NAMALWA (cell line): ENCODE measurements around the gene MICA.
"Not testable (repeated sequence)": the region's sequence is repeated elsewhere in the genome, so short reads cannot be mapped to it uniquely, and the experiment has no call there.

ENCODE experiments used
- DNase-seq: peaks from one replicate; pipeline ENCODE4 v3.0.0-alpha.2; 2015; ENCODE audit warnings: low spot score

The MICA gene

DNA sequence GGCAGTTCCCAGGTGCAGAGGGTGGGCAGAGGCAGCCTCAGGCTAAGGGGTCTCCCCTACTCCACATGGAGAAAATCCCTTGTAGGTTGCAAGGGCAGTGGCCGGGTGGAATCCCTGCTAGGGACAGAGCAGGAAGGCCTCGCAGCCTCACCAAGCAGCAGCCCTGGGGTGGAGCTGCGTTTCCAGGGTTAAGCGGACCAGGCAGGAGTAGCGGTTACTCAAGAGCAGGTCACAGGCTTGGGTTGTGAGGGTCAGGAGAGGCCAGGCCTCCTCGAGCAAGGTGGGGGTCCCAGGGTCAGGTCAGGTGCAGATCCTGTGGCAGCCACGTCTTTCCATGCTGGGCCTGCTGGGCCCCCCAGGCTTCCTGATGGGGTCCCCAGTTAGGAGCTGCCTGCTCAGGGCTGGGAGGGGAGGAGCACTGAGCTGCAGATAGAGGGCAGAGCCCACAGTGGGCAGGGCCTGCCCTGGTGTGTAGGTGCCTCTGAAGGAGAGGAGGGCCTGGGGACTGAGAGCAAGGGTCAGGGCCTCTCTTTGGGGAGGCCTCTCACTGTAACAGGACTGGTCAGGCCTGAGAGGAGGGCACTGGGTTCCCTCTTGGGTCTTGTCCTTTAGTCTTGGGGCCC lies 10.9 kb downstream of the MICA start:
- not testable (repeated sequence) for DNase-seq

DNA sequence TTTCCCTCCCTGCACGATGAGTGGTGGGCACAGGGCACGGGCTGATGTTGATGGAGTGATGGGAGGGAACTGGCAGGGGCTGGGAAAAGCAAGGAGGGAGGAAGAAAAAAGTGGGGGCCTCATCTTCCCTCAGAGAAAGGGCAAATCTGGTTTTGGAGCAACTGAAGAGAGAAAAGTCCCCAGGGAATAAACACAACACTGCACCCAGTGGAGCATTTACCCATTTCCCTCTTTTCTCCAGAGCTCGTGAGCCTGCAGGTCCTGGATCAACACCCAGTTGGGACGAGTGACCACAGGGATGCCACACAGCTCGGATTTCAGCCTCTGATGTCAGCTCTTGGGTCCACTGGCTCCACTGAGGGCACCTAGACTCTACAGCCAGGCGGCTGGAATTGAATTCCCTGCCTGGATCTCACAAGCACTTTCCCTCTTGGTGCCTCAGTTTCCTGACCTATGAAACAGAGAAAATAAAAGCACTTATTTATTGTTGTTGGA lies 11.4 kb downstream of the MICA start:
- DNase-seq: no peak

DNA sequence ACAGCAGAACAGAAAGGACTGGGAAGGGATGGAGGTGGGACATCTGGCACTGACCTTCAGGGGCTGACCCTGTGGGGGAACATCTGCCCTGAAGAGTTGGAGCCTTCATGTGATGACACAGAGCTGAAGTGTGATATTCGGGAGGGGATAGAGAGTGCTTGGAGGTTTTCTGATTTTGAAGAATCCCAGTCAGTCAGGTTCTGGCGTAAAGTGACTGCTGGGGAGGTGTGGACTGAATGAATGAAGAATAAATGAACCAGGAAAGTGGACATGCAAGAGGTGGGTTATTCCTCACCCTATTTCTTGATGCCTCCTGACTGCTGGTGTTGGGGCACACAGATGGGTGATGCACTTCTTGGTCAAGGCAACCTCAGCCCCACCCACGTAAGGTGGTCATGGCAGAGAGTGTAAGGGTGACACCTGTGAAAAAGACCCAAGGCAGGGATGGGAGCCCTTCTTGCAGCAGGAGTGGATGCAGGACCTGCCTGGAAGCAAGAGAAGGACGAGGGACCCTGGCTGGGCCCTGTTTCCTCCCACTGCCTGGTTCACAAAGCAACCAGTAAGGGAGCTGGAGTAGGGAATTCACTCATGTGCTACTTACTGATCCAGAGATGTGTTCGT lies 13.1 kb downstream of the MICA start:
- DNase-seq: no peak

DNA sequence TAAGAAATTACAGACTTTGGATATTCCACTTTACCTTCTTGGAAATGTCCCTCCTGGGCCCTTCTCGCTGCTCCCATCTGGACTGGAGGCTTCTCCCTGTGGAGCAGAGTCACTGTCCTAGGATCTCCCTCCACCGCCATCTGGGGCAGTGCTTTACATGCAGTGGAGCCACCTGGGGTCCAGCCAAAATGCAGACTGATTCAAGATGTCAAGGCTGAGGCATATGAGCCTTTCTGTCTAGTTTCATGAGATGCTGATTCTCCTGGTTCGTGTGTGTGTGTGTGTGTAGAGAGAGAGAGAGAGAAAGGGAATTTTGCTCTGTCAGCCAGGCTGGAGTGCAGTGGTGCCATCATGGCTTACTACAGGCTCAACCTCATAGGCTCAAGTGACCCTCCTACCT lies 14.9 kb downstream of the MICA start:
- DNase-seq: no peak

DNA sequence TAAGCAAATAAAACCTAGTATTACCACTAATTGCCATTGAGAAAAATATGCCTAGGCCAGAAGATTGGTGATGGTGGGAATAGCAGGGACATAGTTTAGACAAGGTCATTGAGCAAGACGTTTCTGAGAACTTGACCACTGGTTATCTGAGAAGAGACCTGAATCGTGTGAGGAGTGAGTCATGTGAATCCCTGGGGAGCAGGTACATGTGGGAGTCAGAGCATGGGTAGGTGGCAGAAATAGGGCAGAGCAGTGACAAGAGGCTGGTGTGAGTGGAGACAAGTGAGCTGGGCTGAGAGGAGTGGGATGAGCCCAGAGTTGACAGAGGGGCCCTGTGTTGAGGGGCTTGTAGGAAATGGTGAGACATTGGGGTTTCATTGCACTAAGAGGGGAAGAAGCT lies 16.4 kb downstream of the MICA start:
- no peak for DNase-seq

DNA sequence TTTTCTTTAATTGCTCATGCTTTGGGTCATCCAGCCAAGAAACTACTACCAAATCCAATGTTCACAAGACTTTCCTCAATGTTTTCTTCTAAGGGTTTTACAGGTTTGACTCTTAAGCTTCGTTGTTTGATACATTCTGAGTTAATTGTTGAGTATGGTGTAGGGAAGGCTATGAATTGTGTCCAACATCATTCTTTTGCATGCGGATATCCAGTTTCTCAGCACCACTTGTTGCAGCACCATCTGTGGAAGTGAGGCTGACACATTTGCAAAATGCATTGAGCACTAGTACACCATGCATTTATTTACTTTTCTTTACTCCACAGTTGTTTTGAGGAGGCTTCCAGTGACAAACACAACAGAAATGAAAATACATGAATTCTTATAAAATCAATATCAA lies 17.2 kb downstream of the MICA start:
- DNase-seq: no peak

DNA sequence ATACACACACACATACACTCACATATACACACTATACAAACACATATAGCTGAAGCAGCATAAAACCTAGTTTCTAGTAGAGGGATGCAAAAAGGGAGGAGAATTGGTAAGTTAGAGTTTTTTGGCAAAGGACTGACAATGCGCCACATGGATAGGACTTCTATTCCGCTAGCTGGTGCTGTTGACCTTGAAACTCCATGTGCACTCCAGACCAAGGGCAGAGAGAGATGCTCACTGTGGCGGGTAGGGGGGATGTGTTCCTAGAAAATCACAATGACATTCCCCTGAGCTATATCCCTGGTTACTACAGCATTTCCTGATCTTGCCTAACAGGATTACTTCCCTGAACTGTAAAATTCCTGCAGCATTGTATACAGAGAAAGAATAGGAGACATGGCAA lies 19.2 kb downstream of the MICA start:
- DNase-seq: no peak

DNA sequence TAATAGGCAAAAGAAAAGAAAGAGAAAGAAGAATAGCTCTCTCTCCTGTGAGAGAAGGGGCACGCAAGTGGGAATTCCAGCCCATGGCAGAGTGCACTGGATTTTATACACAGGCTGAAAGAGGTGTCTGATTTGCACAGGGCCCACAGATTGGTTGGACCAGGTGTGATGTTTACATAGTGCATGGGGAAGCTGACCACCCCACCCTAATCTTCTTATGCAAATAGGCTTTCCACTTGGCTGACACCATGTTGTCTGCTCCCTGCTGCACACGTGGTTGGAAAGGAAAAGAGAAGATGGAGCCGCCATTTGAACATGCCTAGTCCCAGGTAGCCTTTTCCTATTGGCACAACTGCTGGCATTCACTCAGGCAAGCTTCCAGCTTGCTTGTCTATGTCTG lies 20.2 kb downstream of the MICA start:
- peak; percentile 62 for DNase-seq

DNA sequence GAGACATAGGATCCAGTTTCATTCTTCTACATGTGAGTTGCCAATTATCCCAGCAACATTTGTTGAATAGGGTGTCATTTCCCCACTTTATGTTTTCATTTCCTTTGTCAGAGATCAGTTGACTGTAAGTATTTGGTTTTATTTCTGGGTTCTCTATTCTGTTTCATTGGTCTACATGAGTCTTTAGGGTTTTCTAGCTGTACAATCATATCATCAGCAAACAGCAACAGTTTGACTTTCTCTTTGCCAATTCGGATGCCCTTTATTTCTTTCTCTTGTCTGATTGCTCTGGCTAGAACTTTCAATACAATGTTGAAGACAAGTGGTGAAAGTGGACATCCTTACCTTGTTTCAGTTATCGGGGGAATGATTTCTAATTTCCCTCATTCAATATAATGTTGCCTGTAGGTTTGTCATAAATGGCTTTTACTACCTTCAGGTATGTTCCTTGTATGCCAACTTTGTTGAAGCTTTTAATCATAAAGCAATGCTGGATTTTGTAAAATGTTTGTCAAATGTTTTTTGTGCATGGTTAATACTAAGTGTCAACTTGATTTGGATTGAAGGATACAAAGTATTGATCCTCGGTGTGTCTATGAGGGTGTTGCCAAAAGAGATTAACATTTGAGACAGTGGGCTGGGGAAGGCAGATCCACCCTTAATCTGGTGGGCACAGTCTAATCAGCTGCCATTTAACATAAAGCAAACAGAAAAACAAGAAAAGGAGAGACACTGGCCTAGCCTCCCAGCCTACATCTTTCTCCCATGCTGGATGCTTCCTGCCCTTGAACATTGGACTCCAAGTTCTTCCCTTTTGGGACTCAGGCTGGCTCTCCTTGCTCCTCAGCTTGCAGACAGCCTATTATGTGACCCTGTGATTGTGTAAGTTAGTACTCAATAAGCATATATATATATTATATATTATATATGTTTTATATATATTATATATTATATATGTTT lies 23.3 kb downstream of the MICA start:
- no peak for DNase-seq

DNA sequence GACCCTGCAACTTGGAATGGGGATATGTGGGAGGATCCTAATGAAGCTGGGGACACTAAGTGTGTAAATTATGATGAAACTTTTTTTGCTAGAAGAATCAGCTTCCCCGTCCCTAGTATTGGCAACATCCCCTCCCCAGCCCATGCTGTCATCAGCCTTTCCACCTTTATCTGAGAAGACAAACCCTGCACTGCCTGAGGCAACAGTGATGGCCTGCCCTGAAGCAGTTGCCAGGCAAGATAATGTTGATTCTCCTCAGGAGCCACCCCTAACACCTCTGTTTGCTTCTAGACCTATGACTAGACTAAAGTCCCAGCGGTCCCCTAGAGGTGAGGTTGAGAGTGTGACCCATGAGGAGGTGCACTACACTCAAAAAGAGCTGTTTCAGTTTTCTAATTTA lies 27.1 kb downstream of the MICA start:
- DNase-seq: no peak

DNA sequence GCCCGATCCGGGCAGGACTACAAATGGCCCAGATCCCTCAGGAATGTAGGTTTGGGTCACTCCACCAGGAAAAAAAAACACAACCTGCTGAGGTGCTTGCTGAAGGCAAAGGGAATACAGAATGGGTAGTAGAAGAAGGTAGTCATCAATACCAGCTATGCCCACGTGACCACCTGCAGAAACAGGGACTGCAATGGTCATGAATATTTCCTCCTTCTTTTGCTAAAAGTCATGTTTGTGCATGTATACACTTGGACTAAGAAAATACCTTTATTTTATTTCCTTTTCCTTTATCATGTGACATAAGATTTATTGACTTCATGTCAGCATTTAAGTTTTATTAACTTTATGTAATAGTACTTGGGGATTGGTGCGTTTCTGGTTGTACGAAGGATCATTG lies 31.7 kb downstream of the MICA start:
- DNase-seq: not testable (repeated sequence)

DNA sequence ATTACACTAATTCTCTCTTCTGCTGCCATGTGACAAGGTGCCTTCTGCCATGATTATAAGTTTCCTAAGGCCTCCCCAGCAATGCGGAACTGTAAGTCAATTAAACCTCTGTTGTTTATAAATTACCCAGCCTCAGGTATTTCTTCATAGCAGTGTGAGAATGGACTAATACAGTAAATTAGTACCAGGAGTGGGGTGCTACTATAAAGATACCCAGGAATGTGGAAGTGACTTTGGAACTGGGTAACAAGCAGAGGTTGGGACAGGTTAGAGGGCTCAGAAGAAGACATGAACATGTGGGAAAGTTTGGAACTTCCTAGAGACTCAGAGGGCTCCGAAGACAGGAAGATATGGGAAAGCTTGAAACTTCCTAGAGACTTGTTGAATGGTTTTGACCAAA lies 34.8 kb downstream of the MICA start:
- no peak for DNase-seq

DNA sequence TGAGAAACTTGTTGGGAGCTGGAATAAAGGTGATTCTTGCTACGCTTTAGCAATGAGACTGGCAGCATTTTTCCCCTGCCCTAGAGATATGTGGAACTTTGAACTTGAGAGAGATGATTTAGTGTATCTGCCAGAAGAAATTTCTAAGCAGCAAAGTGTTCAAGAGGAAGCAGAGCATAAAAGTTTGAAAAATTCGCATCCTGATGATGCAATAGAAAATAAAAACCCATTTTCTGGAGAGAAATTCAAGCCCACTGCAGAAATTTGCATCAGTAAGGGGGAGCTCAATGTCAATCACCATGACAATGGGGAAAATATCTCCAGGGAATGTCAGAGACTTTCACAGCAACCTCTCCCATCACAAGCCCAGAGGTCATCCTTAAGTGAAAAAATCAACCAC lies 35.3 kb downstream of the MICA start:
- DNase-seq: no peak

DNA sequence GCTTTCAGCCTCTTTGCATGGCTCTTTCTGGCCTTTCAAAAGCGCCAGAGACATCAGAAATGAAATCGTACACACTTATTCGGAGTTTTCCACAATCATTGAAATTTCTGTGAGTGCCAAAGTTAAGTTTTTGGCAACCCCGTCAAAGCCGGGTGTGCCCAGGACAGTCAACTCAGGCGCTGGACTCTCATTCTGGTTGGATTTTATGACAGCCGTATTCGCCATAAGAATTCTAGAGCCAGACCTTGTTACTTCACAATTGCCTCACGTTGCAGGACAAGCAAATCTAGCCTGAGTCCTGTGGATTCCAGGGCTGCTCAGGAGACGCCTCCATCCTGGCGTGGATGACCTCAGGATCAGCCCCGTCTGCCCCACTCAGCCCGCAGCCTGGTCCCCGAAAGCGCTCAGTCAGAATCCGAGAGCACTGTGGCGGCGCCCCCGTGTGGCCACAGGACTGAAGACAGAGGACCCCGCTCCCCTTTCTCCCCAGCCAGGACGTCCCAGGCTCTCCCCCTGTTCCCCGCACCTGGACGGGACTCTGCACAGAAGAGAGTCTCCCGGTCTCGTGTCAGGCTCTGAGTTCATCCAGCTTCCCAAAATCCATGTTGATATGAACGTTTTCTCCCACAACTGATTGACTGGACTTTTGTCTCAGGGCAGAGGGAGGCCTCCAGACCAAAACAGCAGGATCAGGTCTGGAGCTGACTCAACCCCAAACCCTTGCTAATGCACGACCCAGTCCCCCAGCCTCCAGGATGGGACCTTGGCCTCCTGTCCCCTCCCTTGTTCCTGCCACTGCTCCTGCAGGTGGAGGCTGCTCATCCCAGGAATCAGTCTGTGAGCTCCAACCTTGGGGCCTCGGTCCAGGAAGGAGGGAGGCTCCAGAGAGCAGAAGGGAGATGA lies 38.2 kb downstream of the MICA start:
- DNase-seq: peak; percentile 78

DNA sequence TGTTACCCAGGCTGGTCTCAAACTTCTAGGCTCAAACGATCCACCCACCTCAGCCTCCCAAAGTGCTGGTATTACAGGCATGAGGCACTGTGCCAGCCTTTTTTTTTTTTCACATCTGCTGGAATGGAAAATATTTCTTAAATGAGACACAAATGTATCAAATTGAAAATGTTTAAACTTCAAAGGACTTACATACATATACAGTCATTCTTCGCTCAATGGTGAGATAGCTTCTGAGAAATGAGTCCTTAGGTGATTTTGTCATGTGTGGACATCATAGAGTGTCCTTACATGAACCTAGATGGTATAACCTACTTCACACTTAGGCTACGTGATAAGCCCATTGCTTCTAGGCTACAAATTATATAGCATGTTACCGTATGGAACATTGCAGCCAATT lies 43.1 kb downstream of the MICA start:
- DNase-seq: no peak

DNA sequence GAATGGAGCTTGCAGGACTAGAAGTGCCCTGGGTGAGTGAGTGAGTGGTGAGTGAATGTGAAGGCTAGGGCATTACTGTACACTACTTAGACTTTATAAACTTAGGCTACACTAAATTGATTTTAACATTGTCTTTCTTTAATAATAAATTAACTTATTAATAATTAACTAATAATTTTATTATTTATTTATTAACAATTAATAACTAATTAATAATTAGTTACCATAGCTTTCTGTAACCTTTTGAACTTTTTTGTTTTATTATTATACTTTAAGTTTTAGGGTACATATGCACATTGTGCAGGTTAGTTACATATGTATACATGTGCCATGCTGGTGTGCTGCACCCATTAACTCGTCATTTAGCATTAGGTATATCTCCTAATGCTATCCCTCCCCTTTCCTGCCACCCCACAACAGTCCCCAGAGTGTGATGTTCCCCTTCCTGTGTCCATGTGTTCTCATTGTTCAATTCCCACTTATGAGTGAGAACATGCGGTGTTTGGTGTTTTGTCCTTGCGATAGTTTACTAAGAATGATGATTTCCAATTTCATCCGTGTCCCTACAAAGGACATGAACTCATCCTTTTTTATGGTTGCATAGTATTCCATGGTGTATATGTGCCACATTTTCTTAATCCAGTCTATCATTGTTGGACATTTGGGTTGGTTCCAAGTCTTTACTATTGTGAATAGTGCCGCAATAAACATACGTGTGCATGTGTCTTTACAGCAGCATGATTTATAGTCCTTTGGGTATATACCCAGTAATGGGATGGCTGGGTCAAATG lies 43.8 kb downstream of the MICA start:
- not testable (repeated sequence) for DNase-seq

DNA sequence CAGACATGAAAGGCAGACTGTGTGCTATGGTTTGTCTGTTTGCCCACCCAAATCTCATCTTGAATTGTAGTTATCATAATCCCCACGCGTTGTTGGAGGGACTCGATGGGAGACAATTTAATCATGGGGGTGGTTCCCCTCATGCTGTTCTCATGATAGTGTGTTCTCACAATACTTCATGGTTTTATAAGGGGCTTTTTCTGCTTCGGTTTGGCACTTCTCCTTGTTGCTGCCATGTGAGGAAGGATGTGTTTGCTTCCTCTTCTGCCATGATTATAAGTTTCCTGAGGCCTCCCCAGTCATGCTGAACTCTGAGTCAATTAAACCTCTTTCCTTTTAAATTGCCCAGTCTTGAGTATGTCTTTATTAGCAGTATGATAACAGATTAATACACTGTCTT lies 47.4 kb downstream of the MICA start:
- no peak for DNase-seq

DNA sequence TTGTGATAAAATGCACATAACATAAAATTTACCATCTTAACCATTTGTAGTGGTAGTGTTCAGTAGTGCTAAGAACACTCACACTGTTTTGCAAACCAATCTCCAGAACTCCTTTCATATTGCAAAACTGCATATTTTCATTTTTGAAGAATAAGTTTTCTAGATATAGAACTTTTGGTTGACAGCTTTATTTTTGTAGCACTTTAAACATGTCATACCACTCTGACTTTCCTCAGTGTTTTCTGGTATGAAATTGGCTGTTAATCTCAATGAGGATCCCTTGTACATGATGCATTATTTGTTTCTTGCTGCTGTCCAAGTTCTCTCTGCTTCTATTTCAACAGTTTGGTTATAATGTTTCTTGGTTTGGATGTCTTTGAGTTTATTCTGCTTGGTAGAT lies 49.5 kb downstream of the MICA start:
- DNase-seq: no peak

DNA sequence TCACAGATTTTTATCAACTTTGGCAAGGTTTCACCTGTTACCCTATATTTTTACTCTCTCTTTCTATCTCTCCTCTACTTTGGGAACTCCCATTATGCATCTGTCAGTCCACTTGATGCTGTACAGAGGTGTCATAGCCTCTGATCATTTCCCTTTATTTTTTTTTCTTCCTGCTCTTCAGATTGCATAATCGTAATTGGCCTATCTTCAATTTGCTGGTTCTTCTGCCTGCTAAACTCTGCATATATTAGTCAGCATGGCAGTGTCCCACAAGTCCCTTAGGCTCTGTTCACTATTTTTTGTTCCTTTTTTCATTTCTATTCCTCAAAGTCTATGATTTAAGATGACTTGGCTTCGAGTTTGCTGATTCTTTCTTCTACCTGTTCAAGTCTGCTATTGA lies 49.9 kb downstream of the MICA start:
- no peak for DNase-seq

DNA sequence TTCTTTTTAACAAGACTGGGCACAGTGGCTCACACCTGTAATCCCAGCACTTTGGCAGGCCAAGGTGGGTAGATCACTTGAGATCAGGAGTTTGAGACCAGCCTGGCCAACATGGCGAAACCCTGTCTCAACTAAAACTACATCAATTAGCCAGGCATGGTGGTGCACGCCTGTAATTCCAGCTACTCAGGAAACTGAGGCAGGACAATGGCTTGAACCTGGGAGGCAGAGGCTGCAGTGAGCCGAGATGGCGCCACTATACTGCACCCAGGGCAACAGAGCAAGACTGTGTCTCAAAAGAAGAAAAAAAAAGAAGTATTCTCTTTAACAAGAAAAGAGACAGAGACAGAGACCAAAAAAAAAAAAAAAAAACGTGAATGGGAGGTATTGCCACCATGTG lies 56.5 kb downstream of the MICA start:
- not testable (repeated sequence) for DNase-seq

DNA sequence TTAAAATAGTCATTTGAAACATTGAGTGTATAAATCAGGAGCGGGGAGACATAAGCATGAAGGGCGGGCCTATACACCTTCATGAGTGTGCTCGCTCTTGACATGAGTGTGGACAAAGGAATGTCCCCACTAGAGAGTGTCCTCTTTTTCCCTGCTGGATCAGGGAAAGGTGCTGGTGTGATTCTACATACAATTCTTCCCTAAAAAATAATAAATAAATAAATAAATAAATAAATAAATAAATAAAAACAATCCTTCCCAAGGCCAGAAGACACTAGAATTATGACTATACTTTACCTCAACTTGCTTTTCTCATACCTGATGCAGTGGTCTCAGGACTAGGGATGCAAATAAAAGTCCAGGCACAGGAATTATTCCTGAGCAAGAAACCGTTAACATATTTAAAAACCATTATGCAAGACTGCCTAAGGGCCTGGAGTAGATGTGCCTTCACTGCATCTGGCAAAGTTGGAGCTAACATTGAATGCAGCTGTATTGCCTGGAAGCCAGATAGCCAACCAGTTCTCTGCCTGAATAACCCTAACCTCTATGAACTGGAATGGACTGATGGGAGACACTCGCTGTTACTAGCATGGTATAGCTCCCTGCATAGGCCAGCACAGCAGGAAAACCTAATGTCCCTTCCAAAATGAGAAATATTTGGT lies 57.1 kb downstream of the MICA start:
- no peak for DNase-seq
